C4-2B (cell line): ENCODE data around the gene PLCL2.

ENCODE experiments used
- ZFX ChIP-seq: fragments of 450-650 bp; IDR thresholded peaks from 2 replicates; pipeline ENCODE4 v1.6.1; 2017
- TF ChIP-seq, protein P1 (sequence below): fragments of 450-650 bp; conservative IDR thresholded peaks from 2 replicates; pipeline ENCODE4 v1.5.1; 2017; ENCODE audit warnings: mild to moderate bottlenecking

- TF ChIP-seq, protein P1, sequence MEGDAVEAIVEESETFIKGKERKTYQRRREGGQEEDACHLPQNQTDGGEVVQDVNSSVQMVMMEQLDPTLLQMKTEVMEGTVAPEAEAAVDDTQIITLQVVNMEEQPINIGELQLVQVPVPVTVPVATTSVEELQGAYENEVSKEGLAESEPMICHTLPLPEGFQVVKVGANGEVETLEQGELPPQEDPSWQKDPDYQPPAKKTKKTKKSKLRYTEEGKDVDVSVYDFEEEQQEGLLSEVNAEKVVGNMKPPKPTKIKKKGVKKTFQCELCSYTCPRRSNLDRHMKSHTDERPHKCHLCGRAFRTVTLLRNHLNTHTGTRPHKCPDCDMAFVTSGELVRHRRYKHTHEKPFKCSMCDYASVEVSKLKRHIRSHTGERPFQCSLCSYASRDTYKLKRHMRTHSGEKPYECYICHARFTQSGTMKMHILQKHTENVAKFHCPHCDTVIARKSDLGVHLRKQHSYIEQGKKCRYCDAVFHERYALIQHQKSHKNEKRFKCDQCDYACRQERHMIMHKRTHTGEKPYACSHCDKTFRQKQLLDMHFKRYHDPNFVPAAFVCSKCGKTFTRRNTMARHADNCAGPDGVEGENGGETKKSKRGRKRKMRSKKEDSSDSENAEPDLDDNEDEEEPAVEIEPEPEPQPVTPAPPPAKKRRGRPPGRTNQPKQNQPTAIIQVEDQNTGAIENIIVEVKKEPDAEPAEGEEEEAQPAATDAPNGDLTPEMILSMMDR = no peak
- TF ChIP-seq ZFX = no peak
Observed at GRCh38 chr3:17054982-17055343, 170.2 kb downstream of the PLCL2 start.
